Right atrium auricular region (tissue), 2 donors: ENCODE data around the gene FOXN3. TPM values are rescaled to one million over a fixed set of nuclear protein-coding genes. Genes with fewer than 3 reads are reported as not detected.

Experiments used
- DNase-seq: peaks from one replicate; pipeline ENCODE4 v3.0.0-alpha.2; 2019; ENCODE audit warnings: low spot score
- H3K27ac ChIP-seq, 2 donors: fragments of 200-600 bp; sonication (generic); 1 replicate in 1 of 2; 2 replicates in 1 of 2; pipeline ENCODE4 v1.5.1; 2016 to 2019
- H3K27me3 ChIP-seq, 2 donors: fragments of 200-600 bp; sonication (generic); one replicate each; pipeline versions ENCODE4 v1.5.1 to v1.6.0; 2017 to 2019
- H3K36me3 ChIP-seq: fragments of 200-600 bp; sonication (generic); one replicate; pipeline ENCODE4 v1.5.1; 2016
- H3K4me1 ChIP-seq, 2 donors: fragments of 200-600 bp; sonication (generic); one replicate each; pipeline versions ENCODE4 v1.5.1 to v1.6.0; 2017 to 2019
- H3K4me3 ChIP-seq, 2 donors: fragments of 200-600 bp; sonication (generic); 1 replicate in 1 of 2; 2 replicates in 1 of 2; pipeline ENCODE4 v1.5.1; 2017 to 2019; ENCODE audit warnings: mild to moderate bottlenecking in 1 of 2, moderate library complexity in 1 of 2
- H3K9me3 ChIP-seq, 2 donors: fragments of 200-600 bp; sonication (generic); one replicate each; pipeline ENCODE4 v1.5.1; 2019
- total RNA-seq, 2 donors: library from RNA; depleted of rRNA; stranded (reverse); fragments of >200 nt; gene quantifications; one replicate each; pipeline ENCODE4 v1.1.0, GENCODE V29; 2016
- TF ChIP-seq, protein P1 (sequence below), 2 donors: fragments of 200-600 bp; sonication (generic); IDR thresholded peaks; one replicate each; pipeline ENCODE4 v1.5.1; 2019; ENCODE audit warnings: antibody characterized with exemption in 2 of 2

The FOXN3 gene
- total RNA-seq, 2 donors from 2014 or later, result 80.1 to 90.3 TPM

DNA sequence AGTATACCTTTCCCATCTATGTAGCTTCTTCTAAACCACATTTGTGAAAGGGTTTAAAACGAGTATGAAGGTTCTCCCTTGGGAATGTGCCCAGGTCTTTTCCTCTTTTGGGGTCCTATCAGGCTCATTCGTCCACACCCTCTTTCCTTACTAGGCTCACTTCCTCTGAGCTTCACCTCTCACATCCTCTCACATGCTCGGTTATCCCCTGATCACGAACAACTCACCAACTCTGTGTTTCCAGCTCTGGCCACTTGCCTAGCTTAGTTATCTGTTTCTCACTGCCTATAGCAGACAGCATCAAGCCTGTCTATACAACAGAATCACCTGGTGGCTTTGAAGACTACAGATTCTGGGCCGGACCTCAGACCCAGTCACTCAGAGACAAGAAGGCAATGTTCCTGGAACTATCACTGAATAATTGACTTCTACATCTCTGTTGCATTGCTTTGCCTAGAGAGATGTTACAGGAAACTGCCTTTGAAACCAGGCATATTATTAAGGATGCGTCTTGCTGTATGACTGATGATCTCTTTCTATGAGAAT lies 158.2 kb downstream of the FOXN3 start:
- Histone ChIP-seq H3K27ac (no peak overlapping the region), H3K9me3 (no peaks in the 10 kb centered on the region), H3K27me3 (no peaks in the 10 kb centered on the region), H3K36me3 (no peaks in the 10 kb centered on the region), H3K4me3 (no peak overlapping the region), H3K4me1 (peaks cover 0 to 29% of the 10 kb centered on the region in 2 donors)
- no peak for DNase-seq
- TF ChIP-seq, protein P1, sequence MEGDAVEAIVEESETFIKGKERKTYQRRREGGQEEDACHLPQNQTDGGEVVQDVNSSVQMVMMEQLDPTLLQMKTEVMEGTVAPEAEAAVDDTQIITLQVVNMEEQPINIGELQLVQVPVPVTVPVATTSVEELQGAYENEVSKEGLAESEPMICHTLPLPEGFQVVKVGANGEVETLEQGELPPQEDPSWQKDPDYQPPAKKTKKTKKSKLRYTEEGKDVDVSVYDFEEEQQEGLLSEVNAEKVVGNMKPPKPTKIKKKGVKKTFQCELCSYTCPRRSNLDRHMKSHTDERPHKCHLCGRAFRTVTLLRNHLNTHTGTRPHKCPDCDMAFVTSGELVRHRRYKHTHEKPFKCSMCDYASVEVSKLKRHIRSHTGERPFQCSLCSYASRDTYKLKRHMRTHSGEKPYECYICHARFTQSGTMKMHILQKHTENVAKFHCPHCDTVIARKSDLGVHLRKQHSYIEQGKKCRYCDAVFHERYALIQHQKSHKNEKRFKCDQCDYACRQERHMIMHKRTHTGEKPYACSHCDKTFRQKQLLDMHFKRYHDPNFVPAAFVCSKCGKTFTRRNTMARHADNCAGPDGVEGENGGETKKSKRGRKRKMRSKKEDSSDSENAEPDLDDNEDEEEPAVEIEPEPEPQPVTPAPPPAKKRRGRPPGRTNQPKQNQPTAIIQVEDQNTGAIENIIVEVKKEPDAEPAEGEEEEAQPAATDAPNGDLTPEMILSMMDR (IDR thresholded peaks at IDR 0.05), result no peak

- Histone ChIP-seq H3K4me1 (peaks cover 0 to 36% of the 10 kb centered on the region in 2 donors), H3K27ac (no peak overlapping the region), H3K4me3 (no peak overlapping the region), H3K36me3 (no peaks in the 10 kb centered on the region), H3K9me3 (no peaks in the 10 kb centered on the region), H3K27me3 (no peaks in the 10 kb centered on the region)
- TF ChIP-seq, protein P1 (IDR thresholded peaks at IDR 0.05), result no peak
- no peak for DNase-seq
Measured at GRCh38 chr14:89256951-89257350, 160.1 kb downstream of the FOXN3 start.

GRCh38 chr14:89256283-89256682 lies 160.8 kb downstream of the FOXN3 start:
- DNase-seq, result no peak
- Histone ChIP-seq H3K4me3 (no peak overlapping the region), H3K36me3 (no peaks in the 10 kb centered on the region), H3K9me3 (no peaks in the 10 kb centered on the region), H3K27ac (no peak overlapping the region), H3K4me1 (peaks cover 0 to 36% of the 10 kb centered on the region in 2 donors), H3K27me3 (no peaks in the 10 kb centered on the region)
- TF ChIP-seq, protein P1 (IDR thresholded peaks at IDR 0.05), result no peak

DNA sequence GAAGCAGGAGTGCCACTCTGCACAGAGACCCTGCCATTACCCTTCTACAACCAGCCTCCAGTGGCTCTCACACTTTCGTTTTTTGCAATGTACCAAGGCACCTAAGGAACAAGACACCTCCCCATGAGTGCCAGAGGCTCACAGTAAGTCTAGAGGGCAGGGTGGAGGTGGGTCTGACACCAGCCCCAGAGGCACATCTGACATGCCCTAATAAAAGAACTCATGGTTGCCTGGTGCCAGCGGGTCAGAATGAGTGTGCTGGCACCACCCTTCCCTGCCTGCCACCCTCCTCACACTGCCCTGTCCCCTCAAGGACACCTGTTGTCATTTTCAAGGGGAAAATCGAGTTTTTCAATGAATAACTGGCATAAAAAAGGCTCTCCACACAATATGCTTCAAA lies 161.2 kb downstream of the FOXN3 start:
- Histone ChIP-seq H3K9me3 (no peaks in the 10 kb centered on the region), H3K4me1 (peaks cover 0 to 36% of the 10 kb centered on the region in 2 donors), H3K36me3 (no peaks in the 10 kb centered on the region), H3K4me3 (no peak overlapping the region), H3K27me3 (no peaks in the 10 kb centered on the region), H3K27ac (no peak overlapping the region)
- TF ChIP-seq, protein P1 (IDR thresholded peaks at IDR 0.05), result no peak
- no peak for DNase-seq

GRCh38 chr14:89255012-89255411 lies 162.0 kb downstream of the FOXN3 start:
- peaks cover 0 to 36% of the 10 kb centered on the region in 2 donors for H3K4me1 ChIP-seq
- H3K27me3 ChIP-seq, result no peaks in the 10 kb centered on the region
- no peaks in the 10 kb centered on the region for H3K9me3 ChIP-seq
- no peak for DNase-seq
- TF ChIP-seq, protein P1 (IDR thresholded peaks at IDR 0.05), result no peak
- no peaks in the 10 kb centered on the region for H3K36me3 ChIP-seq
- no peak overlapping the region for H3K4me3 ChIP-seq
- H3K27ac ChIP-seq, result no peak overlapping the region
